MV-4-11 (cell line): ENCODE measurements around the gene PLPP6.
A peak's percentile ranks its signal among the peaks of the same experiment; 100 is the strongest.
"Not testable (repeated sequence)": the region's sequence is repeated elsewhere in the genome, so short reads cannot be mapped to it uniquely, and the experiment has no call there.

Experiments
- DNase-seq: peaks from one replicate; lab custom pipeline; 2025; lab: John Stamatoyannopoulos, UW

The PLPP6 gene

DNA sequence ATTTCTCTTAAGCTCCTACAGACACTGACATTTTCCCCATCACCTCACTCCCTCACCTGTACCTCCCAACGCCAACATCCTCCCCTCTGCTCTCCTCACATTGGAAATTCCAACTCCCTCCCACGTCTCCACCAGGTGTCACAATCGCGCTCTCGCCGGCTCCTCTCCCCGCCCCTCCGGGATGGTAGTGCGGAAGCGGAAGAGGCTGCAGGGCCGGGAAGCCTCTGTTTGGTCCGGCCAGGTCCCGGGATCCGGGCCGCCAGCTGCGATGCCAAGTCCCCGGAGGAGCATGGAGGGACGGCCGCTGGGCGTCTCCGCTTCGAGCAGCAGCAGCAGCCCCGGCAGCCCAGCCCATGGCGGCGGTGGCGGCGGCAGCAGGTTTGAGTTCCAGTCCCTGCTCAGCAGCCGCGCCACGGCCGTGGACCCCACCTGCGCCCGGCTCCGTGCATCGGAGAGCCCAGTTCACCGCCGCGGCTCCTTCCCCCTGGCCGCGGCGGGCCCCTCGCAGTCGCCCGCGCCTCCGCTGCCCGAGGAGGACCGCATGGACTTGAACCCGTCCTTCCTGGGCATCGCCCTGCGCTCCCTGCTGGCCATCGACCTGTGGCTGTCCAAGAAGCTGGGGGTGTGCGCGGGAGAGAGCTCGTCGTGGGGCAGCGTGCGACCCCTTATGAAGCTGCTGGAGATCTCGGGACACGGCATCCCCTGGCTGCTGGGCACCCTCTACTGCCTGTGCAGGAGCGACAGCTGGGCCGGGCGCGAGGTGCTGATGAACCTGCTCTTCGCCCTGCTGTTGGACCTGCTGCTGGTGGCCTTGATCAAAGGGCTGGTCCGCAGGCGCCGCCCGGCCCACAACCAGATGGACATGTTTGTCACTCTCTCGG lies at the start of gene PLPP6:
Gene PLPP6, plus strand, starts transcription at position 187 of the 881 bp plus-strand sequence. Its CDS starts 82 bp downstream, at position 269.
- peak; percentile 67 for DNase-seq

DNA sequence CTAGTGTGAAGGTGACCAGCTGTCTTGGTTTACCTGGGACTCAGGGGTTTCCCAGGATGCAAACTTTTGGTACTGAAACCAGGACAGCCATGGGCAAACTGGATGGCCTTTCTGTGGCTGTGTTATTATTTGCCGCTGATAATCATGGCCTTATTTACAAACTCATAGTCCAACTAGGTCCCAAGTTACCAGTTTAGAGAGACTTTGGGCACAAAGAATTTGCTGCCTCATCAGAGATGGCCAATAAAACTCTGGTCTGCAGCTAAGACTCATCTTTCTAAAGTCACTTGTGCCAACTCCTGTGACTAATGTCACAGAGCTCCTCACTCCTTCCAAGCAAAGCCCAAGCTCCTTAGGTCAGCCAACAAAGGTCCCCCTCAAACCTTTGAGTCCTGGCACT lies 47.5 kb upstream of the PLPP6 start:
- DNase-seq, result no peak

DNA sequence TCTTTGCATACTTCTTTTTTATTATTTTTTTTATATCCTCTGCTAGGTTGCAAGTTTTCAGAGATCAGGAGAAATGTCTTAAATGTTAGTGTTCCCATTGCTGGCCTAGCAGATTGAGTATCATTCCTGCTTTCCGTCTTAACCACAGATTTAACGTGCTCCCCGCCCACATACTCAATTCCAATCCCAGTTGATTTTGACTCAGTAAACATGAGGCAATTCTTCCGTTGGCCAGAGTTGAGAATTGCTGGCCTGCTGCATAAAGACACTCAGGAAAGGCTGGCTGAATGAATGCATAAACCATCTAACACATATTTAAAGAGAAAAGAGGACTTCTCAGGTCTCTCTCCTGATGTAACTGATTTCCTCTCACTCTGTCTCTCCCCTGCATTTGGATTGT lies 46.8 kb upstream of the PLPP6 start:
- no peak for DNase-seq

DNA sequence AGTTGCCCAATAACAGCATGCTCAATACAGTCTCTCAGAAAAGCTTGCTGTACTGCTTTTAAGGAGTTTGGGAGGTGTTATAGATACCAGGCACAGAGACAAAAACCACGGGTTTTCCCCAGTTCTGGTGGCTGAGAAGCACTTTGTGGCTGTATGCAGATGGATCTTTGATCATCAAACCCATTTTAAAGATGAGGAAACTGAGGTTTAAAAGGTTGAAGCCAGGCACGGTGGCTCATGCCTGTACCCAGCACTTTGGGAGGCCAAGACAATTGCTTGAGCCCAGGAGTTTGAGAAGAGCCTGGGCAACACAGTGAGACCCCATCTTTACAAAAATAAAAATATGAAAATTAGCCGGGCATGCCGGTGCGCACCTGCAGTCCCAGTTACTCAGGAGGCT lies 46.3 kb upstream of the PLPP6 start:
- DNase-seq, result no peak

DNA sequence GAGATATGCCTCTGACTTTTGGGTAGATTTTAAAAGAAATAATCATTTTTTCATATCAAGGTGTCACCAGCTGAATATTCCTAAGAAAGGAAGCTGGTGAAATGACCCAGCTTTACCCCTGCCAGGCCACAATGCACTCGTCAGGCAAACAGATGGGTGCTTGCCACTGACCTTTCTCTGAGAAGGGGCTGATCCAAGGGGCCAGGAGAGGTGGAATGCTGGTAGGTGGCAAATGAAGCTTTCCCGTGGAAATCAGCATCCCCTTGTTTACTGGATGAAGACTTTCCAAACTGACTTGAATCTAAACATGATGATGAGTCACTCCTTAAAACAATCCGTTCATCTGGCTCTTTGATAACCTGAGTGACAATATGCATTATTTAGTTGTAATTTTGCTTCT lies 44.3 kb upstream of the PLPP6 start:
- no peak for DNase-seq

DNA sequence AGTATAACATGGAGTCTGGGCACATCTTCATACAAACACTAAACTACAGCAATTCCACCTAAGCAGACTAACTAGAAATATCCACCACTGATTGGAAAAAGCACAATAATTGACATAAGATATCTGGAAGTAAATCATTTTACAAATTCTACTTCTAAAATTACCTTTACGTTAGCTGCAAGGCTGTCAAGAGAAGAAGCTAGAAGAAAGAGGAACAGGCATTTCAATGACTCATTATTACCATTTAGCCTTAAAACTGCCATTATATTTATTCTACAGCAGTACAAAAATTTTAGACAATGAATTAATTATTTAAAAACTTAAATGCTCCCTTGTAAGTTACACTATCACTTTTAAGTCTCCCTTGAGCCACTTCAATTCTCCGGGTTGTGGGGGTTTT lies 43.4 kb upstream of the PLPP6 start:
- DNase-seq, result peak; percentile 35

DNA sequence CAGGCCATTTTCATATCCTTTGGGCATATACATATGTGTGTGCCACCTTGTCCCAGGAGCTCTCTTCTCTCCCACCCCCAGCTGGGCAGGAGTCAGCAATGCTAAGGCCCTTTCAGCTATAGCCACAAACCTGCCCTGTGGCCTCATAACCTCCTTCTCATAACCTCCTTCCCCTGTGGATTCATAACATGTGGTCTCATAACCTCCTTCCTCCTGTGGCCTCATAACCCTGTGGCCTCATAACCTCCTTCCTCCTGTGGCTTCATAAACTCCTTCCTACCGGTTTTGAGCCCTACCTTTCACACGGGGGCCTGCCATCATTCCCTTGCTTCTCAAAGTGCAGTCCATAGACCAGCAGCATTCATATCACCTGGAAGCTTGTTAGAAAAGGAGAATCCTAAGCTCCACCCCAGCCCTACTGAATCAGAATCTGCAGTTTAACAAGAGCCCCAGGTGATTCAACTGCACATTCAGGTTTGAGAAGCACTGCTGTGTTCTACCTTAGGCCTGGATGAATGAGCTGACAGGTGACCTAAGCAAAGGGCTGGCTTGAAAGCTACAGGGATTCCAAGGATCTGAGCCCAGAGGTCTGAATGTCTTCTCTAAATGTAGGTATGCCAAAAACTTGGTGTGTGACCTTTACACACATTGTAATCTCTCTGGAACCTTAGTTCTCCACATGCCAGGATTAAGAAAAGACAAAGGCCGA lies 41.9 kb upstream of the PLPP6 start:
- peak; percentile 40 for DNase-seq

DNA sequence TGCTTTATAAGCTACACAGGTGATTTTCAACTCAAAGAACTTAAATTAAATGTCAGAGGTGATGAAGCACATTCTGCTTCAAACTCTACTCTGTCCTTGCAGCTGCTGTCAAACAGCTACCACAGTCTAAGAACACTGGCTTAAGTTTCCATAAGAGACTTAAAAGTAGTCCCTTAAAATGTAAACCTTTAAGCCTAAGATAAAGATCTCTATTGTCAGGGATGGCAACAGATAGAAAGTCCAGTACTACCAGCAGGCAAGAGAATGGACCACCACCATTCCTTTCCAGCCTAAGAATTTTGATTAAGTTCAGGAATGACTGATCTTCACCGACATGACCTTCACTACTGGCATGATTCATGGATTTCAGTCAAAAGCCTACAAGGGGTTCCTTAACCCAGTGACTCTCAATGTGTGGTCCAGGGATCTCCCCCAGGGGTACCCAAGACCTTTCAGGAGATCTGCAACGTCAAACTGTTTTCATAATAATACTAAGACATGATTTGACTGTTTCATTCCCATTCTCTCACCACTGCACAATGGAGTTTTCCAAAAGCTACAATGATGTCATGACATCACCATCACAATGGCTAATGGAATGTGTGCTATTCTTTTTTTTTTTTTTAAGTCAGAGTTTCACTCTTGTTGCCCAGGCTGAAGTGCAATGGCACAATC lies 41.1 kb upstream of the PLPP6 start:
- DNase-seq, result no peak

DNA sequence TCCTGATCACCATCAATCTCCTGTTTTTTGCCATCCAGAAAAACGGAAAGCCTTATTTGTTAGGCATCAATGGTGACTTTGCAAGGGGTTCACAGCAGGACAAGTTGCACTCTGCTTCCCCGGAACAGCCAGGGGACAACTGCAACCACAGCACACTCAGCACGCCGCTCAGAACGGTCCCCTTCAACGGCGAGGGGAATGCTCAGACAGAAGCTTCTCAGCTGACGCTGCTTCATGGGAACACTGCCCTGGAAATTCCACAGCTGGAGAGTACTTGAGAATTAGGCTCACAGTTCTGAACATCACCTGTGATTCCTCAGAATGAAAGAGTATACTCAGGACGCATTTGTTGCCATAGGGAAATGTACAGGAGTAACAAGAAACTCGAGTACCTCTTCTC lies 40.1 kb upstream of the PLPP6 start:
- no peak for DNase-seq

DNA sequence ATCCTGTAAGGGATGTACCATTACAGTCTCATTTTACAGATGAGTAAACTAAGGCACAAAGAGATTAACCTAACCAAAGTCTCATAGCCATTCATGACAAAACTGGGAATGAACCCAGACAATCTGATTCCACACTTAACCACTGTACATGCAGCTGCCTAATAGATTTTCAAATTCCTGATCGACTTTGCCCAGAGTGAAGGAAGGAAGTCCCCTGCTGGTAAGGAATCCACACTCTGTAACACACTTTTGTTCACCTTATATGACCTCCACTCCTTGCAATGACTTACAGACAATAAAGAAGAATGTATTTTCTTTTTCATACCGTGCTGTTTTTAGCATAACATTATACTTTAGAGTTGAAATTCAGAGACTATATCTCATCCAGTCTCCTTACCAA lies 31.3 kb upstream of the PLPP6 start:
- no peak for DNase-seq

DNA sequence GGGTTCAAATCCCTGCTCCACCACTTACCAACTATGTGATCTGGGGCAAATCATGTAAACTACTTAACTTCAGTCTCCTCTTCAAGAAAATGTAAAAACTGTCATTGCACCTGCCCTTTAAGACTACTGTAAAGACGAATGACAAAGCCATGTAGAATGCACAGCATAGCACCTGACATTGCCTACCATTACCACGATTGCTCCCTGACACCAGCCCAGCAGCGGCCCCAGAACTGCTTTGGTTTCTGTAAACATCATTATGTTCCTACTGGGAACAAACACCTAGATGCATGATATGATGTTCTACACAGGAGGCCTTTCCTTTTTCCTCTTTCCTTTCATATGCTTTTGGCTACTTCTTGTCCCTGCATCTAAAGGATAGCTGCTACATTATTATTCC lies 23.1 kb upstream of the PLPP6 start:
- DNase-seq, result no peak

DNA sequence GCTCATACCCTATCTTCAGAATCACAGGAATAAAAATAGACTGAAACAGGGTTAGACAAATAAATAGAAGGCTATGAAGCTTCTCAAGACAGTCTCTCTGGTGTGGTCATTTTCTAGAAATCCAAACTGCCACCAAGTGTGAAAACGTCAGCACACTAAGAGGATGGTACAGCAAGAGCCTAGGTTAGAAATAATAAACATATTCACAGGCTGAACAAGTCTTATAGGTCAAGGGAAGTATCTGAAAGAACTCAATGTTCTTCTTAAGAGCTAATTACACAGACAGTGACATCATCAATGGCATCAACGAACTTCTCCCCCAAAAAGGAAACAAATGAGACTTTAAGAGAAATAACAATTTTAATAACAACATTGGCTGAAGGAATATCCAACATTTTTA lies 22.7 kb upstream of the PLPP6 start:
- DNase-seq, result no peak

DNA sequence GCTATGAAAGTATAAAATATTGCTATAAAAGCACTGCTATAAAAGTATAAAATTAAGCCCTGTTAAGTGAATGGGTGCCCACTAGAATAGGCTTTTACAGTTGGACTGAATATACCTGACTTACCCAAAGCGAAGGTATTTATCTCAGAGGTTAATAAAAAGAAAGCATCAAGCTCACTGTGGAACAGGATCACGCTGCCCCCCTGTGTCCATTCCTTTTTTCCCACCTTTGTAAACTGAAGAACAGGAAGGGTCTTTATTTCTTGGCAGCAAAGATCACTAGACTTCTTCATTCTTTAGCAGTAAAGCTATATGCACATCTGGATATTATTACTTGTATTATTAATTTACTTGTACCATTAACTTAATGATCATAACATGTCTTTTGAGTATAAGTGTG lies 22.1 kb upstream of the PLPP6 start:
- no peak for DNase-seq

DNA sequence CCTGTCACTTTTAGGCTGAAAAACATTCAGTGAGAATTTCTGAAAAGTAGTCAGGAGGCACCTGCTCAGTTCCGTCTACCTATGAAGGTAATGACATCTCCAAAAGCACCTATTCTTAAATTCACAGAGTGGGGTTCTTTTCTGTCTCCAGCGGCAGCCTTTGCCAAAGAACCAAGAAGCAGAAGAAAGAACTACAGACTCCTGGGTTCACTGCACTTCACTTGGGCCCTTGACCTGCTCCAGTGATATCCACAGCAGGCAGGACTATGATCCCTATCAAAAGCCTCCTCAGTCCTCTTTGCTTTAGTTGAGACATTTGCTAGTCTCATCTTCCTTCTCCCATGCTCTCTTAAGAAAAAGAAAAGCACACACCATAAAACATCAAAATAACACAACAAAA lies 19.7 kb upstream of the PLPP6 start:
- DNase-seq, result no peak

DNA sequence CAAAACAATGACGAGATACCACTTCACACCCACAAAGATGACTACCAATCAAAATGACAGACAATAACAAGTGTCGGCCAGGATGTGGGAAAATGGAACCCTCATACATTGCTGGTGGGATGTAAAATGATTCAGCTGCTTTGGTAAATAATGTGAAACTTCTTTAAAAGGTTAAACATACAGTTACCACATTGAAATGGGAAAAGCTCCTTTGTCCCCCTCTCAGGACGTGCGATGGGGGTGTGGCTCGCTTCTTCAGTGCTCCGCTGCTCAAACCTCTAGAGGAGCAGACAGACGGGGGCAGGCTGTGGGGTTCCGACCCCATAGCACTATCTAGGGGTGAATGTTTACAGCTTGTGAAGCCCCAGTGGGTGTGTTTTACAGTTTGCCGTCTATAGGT lies 8.0 kb upstream of the PLPP6 start:
- DNase-seq, result no peak

DNA sequence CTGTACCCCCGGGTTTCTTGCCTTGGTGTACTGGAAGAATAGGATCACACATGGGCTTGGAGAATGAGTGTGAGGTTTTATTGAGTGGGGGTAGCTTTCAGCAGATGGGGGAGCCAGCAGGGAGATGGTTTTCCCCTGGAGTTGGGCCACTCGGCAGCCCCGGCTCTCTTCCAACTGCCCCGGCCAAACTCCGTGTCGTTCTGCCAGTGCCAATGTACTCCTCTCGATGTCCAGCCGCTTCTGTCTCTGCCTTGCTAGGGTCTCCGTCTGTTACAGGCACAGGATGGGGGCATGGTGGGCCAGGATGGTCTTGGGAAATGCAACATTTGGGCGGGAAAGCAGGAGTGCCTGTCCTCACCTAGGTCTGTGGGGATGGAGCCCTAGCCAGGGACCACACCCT lies 7.6 kb upstream of the PLPP6 start:
- DNase-seq, result no peak

DNA sequence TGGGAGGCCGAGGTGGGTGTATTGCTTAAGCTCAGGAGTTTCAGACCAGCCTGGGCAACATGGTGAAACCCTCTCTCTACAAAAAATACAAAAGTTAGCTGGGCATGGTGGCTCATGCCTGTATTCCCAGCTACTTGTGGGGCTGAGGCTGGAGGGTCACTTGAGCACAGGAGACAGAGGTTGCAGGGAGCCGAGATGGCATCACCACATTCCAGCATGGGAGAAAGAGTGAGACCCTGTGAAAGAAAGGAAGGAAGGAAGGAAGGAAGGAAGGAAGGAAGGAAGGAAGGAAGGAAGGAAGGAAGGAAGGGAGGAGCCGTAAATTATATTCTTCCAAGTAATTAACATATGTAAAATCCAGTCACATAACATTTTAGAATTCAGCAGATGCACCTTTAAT lies 5.9 kb upstream of the PLPP6 start:
- not testable (repeated sequence) for DNase-seq

DNA sequence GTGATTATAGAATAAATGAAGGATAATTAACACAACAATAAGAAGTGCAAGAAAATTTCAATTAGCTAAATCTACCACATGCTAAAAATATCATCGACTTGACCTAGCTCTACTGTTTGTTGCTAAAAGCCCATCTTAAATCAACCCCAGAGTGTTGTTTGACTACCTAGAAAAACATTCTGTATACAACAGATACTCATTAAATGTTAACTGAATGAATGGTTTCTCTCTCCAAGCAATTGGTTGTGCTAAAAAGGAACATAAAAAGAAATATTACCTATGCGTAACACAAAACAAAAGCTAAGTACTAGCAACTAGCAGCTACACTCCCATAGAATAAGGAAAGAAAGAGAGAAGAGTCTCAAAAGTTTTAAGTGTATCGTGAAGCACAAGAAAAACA lies 5.5 kb upstream of the PLPP6 start:
- DNase-seq, result no peak

DNA sequence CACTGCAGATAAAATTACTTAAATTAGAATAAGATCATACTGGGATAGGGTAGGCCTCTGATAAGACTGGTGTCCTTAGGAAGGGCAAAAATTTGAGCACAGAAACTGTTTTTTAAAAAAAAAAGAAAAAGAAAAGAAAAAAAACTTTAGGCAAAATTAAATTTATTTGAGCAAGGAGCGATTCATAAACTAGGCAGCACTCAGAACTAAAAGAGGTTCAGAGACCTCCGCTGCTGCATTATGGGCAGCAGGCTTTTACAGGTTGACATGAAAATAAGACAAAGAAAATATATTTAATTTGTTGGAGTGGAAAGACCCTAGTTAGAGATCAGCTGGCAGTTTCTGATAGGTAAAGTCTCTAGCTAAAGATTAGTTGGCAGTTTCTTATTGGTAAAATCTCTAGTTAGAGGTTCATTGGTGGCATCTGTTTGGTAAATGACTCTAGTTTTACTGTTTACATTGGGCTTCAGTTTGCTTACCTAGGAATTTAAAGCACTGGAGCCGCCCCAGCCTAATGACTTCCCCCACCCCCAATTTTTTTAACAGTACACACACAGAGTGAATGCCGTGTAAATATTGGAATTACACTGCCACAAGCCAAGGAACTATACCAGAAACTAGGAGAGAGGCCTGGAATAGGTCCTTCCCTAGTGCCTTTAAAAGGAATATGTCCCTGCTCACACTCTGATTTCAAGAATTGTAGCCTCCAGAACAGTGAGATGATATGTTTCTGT lies 4.5 kb upstream of the PLPP6 start:
- no peak for DNase-seq

DNA sequence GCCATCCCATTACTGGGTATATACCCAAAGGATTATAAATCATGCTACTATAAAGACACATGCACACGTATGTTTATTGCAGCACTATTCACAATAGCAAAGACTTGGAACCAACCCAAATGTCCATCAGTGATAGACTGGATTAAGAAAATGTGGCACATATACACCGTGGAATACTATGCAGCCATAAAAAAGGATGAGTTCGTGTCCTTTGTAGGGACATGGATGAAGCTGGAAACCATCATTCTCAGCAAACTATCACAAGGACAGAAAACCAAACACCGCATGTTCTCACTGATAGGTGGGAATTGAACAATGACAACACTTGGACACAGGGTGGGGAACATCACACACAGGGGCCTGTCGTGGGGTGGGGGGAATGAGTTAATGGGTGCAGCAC lies 1.4 kb upstream of the PLPP6 start:
- DNase-seq, result not testable (repeated sequence)

DNA sequence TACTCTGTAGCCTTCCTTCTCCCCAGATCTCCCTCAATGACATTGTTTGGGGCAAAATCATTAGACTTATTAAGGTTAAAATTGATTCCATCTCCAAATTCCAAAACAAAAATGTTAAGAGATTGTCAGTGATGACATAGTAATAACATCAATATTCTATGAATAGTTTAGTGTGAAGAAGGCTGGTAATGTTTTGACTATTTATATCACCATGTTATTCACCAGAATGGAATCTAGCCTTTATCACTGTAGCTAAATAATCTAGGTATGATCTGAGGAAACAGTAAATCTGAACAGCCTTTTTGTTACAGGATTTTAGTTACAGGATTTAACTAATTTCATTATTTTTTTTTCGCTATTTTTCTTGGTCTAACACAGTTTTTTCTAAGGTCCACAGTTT lies 929 bp upstream of the PLPP6 start:
- DNase-seq, result no peak

DNA sequence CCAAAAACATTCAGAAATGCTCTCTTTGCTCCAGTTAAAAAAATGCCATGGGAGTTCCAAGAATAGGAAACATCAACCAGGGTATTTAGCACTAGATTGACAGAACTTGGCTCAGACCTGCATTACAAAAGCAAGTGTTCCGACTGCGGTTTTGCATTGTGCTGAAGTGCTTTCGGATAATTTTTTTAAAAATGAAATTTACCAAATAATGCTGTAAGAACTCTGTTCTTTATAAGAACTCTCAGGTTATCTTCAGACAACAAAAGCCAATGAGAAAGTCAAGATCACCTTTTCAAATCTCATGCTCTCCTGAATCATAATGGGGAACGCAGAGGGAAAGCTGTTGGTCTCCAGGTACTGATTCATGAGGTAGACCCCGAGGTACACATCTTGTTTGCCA lies 483 bp upstream of the PLPP6 start:
- peak; percentile 7 for DNase-seq
